CD14-positive monocyte (primary cell): ENCODE measurements around the gene TMEM212. TPM values are rescaled to one million over a fixed set of nuclear protein-coding genes. Genes with fewer than 3 reads are reported as not detected.
"Not testable (repeated sequence)": the region's sequence is repeated elsewhere in the genome, so short reads cannot be mapped to it uniquely, and the experiment has no call there.

ENCODE experiments used
- DNase-seq, 3 donors: peaks; one replicate each; pipeline ENCODE4 v3.0.0-alpha.2; 2011 to 2022
- H2AFZ ChIP-seq: 2 replicates; pipeline ENCODE4 v1.6.0; 2012; ENCODE audit warnings: mild to moderate bottlenecking, low read depth, low read length, inconsistent platforms; ENCODE audit not compliant: insufficient read depth, poor library complexity, severe bottlenecking
- H3K27ac ChIP-seq, 2 donors: 1 replicate in 1 of 2; 2 replicates in 1 of 2; pipeline ENCODE4 v1.5.1; 2012 to 2013; ENCODE audit warnings: low read length in 2 of 2, control low read depth in 1 of 2, inconsistent platforms in 1 of 2, low read depth in 1 of 2, mild to moderate bottlenecking in 1 of 2
- H3K27me3 ChIP-seq, 2 donors: one replicate each; pipeline versions ENCODE4 v1.6.0 to v1.6.1; 2011 to 2013; ENCODE audit warnings: low read length in 2 of 2; ENCODE audit not compliant: control insufficient read depth in 2 of 2, insufficient read depth in 2 of 2
- H3K36me3 ChIP-seq, 2 donors: replicated peaks in 1 of 2; 1 replicate in 1 of 2; 2 replicates in 1 of 2; pipeline versions ENCODE4 v1.5.1 to v1.6.1; 2012 to 2013; ENCODE audit warnings: low read length in 2 of 2, control low read depth in 1 of 2, inconsistent platforms in 1 of 2, mild to moderate bottlenecking in 1 of 2; ENCODE audit not compliant: insufficient read depth in 2 of 2, control insufficient read depth in 1 of 2
- H3K4me1 ChIP-seq, 2 donors: 1 replicate in 1 of 2; 2 replicates in 1 of 2; pipeline versions ENCODE4 v1.5.1 to v1.6.1; 2012 to 2013; ENCODE audit warnings: low read length in 2 of 2, control low read depth in 1 of 2, inconsistent platforms in 1 of 2, mild to moderate bottlenecking in 1 of 2, moderate library complexity in 1 of 2; ENCODE audit not compliant: insufficient read depth in 2 of 2, control insufficient read depth in 1 of 2
- H3K4me2 ChIP-seq: replicated peaks from 2 replicates; pipeline ENCODE3; 2012; ENCODE audit warnings: low read length, moderate library complexity, mild to moderate bottlenecking; ENCODE audit not compliant: poor library complexity, severe bottlenecking; ENCODE audit errors: extremely low read depth
- H3K4me3 ChIP-seq, 3 experiments: fragments of 200-600 bp in 1 of 3; sonication (generic) in 1 of 3; replicated peaks in 1 of 3; 1 replicate in 2 of 3; 2 replicates in 1 of 3; pipeline ENCODE4 v1.5.1; 2011 to 2013; ENCODE audit warnings: low read length in 3 of 3, mild to moderate bottlenecking in 3 of 3, control low read depth in 2 of 3, low read depth in 2 of 3, inconsistent platforms in 1 of 3, moderate library complexity in 1 of 3
- H3K79me2 ChIP-seq: 2 replicates; pipeline ENCODE4 v1.6.0; 2012; ENCODE audit warnings: mild to moderate bottlenecking, control low read depth, inconsistent platforms, low read length, moderate library complexity; ENCODE audit not compliant: insufficient read depth
- H3K9ac ChIP-seq: 2 replicates; pipeline ENCODE4 v1.6.0; 2017; ENCODE audit warnings: low read length, mild to moderate bottlenecking; ENCODE audit not compliant: insufficient read depth, poor library complexity, severe bottlenecking
- H3K9me3 ChIP-seq, 2 donors: replicated peaks in 1 of 2; 1 replicate in 1 of 2; 2 replicates in 1 of 2; pipeline versions ENCODE4 v1.5.1 to v1.6.1; 2012 to 2013; ENCODE audit warnings: low read length in 2 of 2, control low read depth in 1 of 2; ENCODE audit not compliant: control insufficient read depth in 1 of 2, insufficient read depth in 1 of 2
- H4K20me1 ChIP-seq: 2 replicates; pipeline ENCODE4 v1.6.0; 2012; ENCODE audit warnings: mild to moderate bottlenecking, low read length, control low read depth, moderate library complexity; ENCODE audit not compliant: insufficient read depth
- H3K27ac Mint-ChIP-seq, 7 donors: one replicate each; pipeline ENCODE4 v1.8.0; 2020; ENCODE audit warnings: mild to moderate bottlenecking in 7 of 7, mixed read lengths in 7 of 7, moderate library complexity in 6 of 7, inconsistent platforms in 2 of 7
- H3K27me3 Mint-ChIP-seq, 3 donors: one replicate each; pipeline ENCODE4 v1.8.0; 2021 to 2022; ENCODE audit warnings: low read depth in 3 of 3, mild to moderate bottlenecking in 3 of 3, mixed read lengths in 3 of 3, moderate library complexity in 3 of 3, inconsistent platforms in 1 of 3
- H3K36me3 Mint-ChIP-seq, 2 donors: one replicate each; pipeline ENCODE4 v1.8.0; 2020; ENCODE audit warnings: mixed read lengths in 2 of 2, inconsistent platforms in 1 of 2, mild to moderate bottlenecking in 1 of 2
- H3K4me1 Mint-ChIP-seq: one replicate; pipeline ENCODE4 v1.8.0; 2020; ENCODE audit warnings: mild to moderate bottlenecking, mixed read lengths
- H3K4me3 Mint-ChIP-seq, 2 donors: one replicate each; pipeline ENCODE4 v1.8.0; 2020; ENCODE audit warnings: mild to moderate bottlenecking in 2 of 2, mixed read lengths in 2 of 2, moderate library complexity in 1 of 2
- H3K9me3 Mint-ChIP-seq, 7 donors: one replicate each; pipeline ENCODE4 v1.8.0; 2020 to 2022; ENCODE audit warnings: mixed read lengths in 7 of 7, mild to moderate bottlenecking in 6 of 7, moderate library complexity in 6 of 7, inconsistent platforms in 2 of 7
- CTCF ChIP-seq: fragments of 200-600 bp; IDR thresholded peaks from one replicate; pipeline ENCODE4 v1.8.0; 2022; ENCODE audit warnings: antibody characterized with exemption, mild to moderate bottlenecking
- WGBS: methylation state at CpG from one replicate; pipeline ENCODE4 v1.1.5; 2013; ENCODE audit warnings: missing lambda C conversion rate; ENCODE audit not compliant: insufficient coverage; 5-methylcytosine and 5-hydroxymethylcytosine counted together
- intact Hi-C, 2 donors: fragments of 100-400 bp; cut with micrococcal nuclease; formaldehyde crosslinking; loops; one replicate each; pipeline versions ENCODE4 v1.15.0 to v1.15.1; 2023
- polyA plus RNA-seq, 3 donors: library from polyadenylated mRNA; depleted of rRNA in 1 of 3; unstranded in 2 of 3; stranded (reverse) in 1 of 3; fragments of 300-500 nt in 2 of 3; fragments of >200 nt in 1 of 3; fragmentation: Illumina TruSeq in 2 of 3; gene quantifications; 1 replicate in 2 of 3; 2 replicates in 1 of 3; pipeline ENCODE4 v1.2.3, GENCODE V29; 2012 to 2021

TMEM212 gene
- polyA plus RNA-seq, 3 donors, result not detected

- Mint-ChIP-seq H3K36me3 (no peaks in the 10 kb centered on the region), H3K27me3 (peaks cover 0 to 6% (median 0%) of the 10 kb centered on the region in 3 donors), H3K27ac (no peak overlapping the region), H3K9me3 (peaks cover 0 to 5% (median 2%) of the 10 kb centered on the region in 7 donors), H3K4me3 (no peak overlapping the region), H3K4me1 (peaks cover 11% of the 10 kb centered on the region)
- TF ChIP-seq CTCF, result no peak
- Histone ChIP-seq H3K4me3 (no peak overlapping the region), H3K27ac (no peak overlapping the region), H3K36me3 (no peaks in the 10 kb centered on the region), H3K79me2 (no peaks in the 10 kb centered on the region), H3K4me1 (peaks cover 3 to 4% of the 10 kb centered on the region in 2 donors), H3K27me3 (no peaks in the 10 kb centered on the region), H3K9me3 (peaks cover 0 to 8% of the 10 kb centered on the region in 2 donors), H3K4me2 (no peak overlapping the region), H4K20me1 (no peaks in the 10 kb centered on the region), H2AFZ (no peak overlapping the region), H3K9ac (no peak overlapping the region)
- WGBS, result 100% methylated on average over 3 of the region's 7 CpGs
- no peak for DNase-seq
- intact Hi-C loops, result no loop called here
These were observed 58.6 kb downstream of the TMEM212 start for GRCh38 chr3:171901615-171902312.

- no peak overlapping the region for H3K4me3 ChIP-seq
- H3K9me3 ChIP-seq, result peaks cover 0 to 15% of the 10 kb centered on the region in 2 donors
- H3K4me1 ChIP-seq, result peaks cover 3 to 4% of the 10 kb centered on the region in 2 donors
- H3K4me2 ChIP-seq, result no peak overlapping the region
- 100% methylated on average over 2 of the region's 3 CpGs for WGBS
- no peak for TF ChIP-seq CTCF
- Mint-ChIP-seq H3K36me3 (no peaks in the 10 kb centered on the region), H3K27ac (no peak overlapping the region), H3K27me3 (peaks cover 0 to 6% (median 2%) of the 10 kb centered on the region in 3 donors), H3K9me3 (peaks cover 0 to 15% (median 6%) of the 10 kb centered on the region in 7 donors), H3K4me1 (peaks cover 11% of the 10 kb centered on the region), H3K4me3 (no peak overlapping the region)
- H3K36me3 ChIP-seq, result no peaks in the 10 kb centered on the region
- H2AFZ ChIP-seq, result no peak overlapping the region
- no peaks in the 10 kb centered on the region for H3K27me3 ChIP-seq
- no peaks in the 10 kb centered on the region for H4K20me1 ChIP-seq
- no peak overlapping the region for H3K9ac ChIP-seq
- no peak overlapping the region for H3K27ac ChIP-seq
- no peaks in the 10 kb centered on the region for H3K79me2 ChIP-seq
- intact Hi-C loops, result no loop called here
- no peak for DNase-seq
These were observed 61.7 kb downstream of the TMEM212 start for GRCh38 chr3:171904829-171905228.

GRCh38 chr3:171906503-171906902 lies 63.4 kb downstream of the TMEM212 start:
- peaks cover 0 to 15% of the 10 kb centered on the region in 2 donors for H3K9me3 ChIP-seq
- H2AFZ ChIP-seq, H3K27me3 Mint-ChIP-seq, H4K20me1 ChIP-seq, H3K27me3 ChIP-seq, H3K4me3 ChIP-seq, intact Hi-C loops, H3K9ac ChIP-seq, H3K4me1 ChIP-seq, H3K4me1 Mint-ChIP-seq, H3K4me3 Mint-ChIP-seq, H3K36me3 ChIP-seq, H3K4me2 ChIP-seq, H3K36me3 Mint-ChIP-seq, DNase-seq, H3K27ac Mint-ChIP-seq, H3K27ac ChIP-seq, H3K79me2 ChIP-seq: not testable (repeated sequence)
- H3K9me3 Mint-ChIP-seq, result peaks cover 0 to 18% (median 8%) of the 10 kb centered on the region in 7 donors
- WGBS, result 100% methylated on average over 3 of the region's 6 CpGs
